ENCODE measurements around the gene SNAI1. TPM values are rescaled to one million over a fixed set of nuclear protein-coding genes. Genes with fewer than 3 reads are reported as not detected.

The SNAI1 gene
- total RNA-seq, 4 donors from 2014 or later = 0.53 to 3.3 (median 1.4) TPM

GRCh38 chr20:50015636-50015992 lies 32.8 kb downstream of the SNAI1 start:
- no peak for TF ChIP-seq POLR2A (IDR thresholded peaks at IDR 0.05)
- TF ChIP-seq, protein P1, sequence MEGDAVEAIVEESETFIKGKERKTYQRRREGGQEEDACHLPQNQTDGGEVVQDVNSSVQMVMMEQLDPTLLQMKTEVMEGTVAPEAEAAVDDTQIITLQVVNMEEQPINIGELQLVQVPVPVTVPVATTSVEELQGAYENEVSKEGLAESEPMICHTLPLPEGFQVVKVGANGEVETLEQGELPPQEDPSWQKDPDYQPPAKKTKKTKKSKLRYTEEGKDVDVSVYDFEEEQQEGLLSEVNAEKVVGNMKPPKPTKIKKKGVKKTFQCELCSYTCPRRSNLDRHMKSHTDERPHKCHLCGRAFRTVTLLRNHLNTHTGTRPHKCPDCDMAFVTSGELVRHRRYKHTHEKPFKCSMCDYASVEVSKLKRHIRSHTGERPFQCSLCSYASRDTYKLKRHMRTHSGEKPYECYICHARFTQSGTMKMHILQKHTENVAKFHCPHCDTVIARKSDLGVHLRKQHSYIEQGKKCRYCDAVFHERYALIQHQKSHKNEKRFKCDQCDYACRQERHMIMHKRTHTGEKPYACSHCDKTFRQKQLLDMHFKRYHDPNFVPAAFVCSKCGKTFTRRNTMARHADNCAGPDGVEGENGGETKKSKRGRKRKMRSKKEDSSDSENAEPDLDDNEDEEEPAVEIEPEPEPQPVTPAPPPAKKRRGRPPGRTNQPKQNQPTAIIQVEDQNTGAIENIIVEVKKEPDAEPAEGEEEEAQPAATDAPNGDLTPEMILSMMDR (IDR thresholded peaks at IDR 0.05) = no peak
- Histone ChIP-seq H3K4me3 (no peak overlapping the region), H3K4me1 (peaks cover 0 to 6% (median 2%) of the 10 kb centered on the region in 4 donors), H3K27me3 (no peaks in the 10 kb centered on the region), H3K36me3 (no peaks in the 10 kb centered on the region), H3K9me3 (no peaks in the 10 kb centered on the region), H3K27ac (no peak overlapping the region)
- DNase-seq = no peak

GRCh38 chr20:50015993-50016770 lies 33.4 kb downstream of the SNAI1 start:
- H3K27me3 ChIP-seq = no peaks in the 10 kb centered on the region
- H3K4me3 ChIP-seq = no peak overlapping the region
- TF ChIP-seq, protein P1 (IDR thresholded peaks at IDR 0.05) = no peak
- TF ChIP-seq POLR2A (IDR thresholded peaks at IDR 0.05) = no peak
- DNase-seq = no peak
- no peak overlapping the region for H3K27ac ChIP-seq
- peaks cover 0 to 6% (median 2%) of the 10 kb centered on the region in 4 donors for H3K4me1 ChIP-seq
- H3K9me3 ChIP-seq = no peaks in the 10 kb centered on the region
- H3K36me3 ChIP-seq = no peaks in the 10 kb centered on the region

- Histone ChIP-seq H3K27ac (no peak overlapping the region), H3K4me1 (peaks cover 0 to 6% (median 2%) of the 10 kb centered on the region in 4 donors), H3K9me3 (no peaks in the 10 kb centered on the region), H3K4me3 (no peak overlapping the region), H3K27me3 (no peaks in the 10 kb centered on the region), H3K36me3 (no peaks in the 10 kb centered on the region)
- no peak for DNase-seq
- TF ChIP-seq, protein P1 (IDR thresholded peaks at IDR 0.05) = no peak
Observed at GRCh38 chr20:50017160-50017559, 34.4 kb downstream of the SNAI1 start.

- Histone ChIP-seq H3K27me3 (no peaks in the 10 kb centered on the region), H3K36me3 (no peaks in the 10 kb centered on the region), H3K9me3 (no peaks in the 10 kb centered on the region), H3K27ac (no peak overlapping the region), H3K4me1 (peaks cover 0 to 2% (median 0%) of the 10 kb centered on the region in 4 donors), H3K4me3 (no peak overlapping the region)
- DNase-seq = no peak
- TF ChIP-seq, protein P1 (IDR thresholded peaks at IDR 0.05) = no peak
- no peak for TF ChIP-seq POLR2A (IDR thresholded peaks at IDR 0.05)
Observed at GRCh38 chr20:50017576-50018248, 34.9 kb downstream of the SNAI1 start.

DNA sequence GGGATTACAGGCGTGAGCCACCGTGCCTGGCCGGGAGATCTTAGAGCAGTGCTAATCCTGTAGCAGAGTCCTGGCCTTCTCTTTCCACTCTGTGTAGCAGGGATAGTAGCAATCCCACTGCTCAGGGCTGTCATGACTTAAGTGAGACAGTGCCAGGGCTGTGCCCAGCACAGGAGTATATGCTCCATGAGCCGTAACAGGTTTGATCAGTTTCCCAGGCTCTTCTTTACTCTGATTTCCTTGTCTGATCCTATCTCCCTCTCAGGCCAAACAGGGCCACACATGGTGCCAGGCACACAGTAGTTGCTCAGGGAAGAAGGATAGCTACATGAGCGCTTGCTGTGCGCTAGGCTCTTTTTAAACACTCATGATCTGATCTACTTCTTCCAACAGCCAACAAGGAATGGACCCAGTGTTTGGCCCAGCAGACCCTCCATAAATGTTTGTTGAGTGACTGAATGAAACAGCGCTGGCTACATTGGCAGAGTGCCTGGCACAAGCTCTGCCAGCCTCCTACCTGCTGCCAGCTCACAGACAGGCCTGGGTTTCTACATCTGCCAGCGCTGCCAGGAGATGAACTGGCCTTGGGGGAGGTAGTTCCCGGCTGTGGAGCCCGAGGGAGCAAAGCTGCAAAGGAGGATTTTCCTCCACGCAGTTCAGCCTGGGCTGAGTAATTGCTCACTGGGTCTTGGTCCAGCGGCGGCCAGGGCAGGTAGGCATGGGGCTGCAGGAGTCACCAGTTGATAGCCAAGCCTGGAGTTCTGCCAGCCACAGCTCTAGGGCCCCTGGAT lies 36.9 kb downstream of the SNAI1 start:
- Histone ChIP-seq H3K36me3 (no peaks in the 10 kb centered on the region), H3K27me3 (no peaks in the 10 kb centered on the region), H3K4me3 (no peak overlapping the region), H3K27ac (no peak overlapping the region), H3K9me3 (no peaks in the 10 kb centered on the region), H3K4me1 (no peaks in the 10 kb centered on the region)
- no peak for TF ChIP-seq POLR2A (IDR thresholded peaks at IDR 0.05)
- TF ChIP-seq, protein P1 (IDR thresholded peaks at IDR 0.05) = no peak
- DNase-seq = no peak

All from Peyer's patch (tissue), 4 donors.